ENCODE measurements around the gene FGD3.

FGD3 gene

GRCh38 chr9:93032545-93032944 lies 85.2 kb downstream of the FGD3 start:
- Histone ChIP-seq H3K36me3 (ENCODE audit: insufficient read depth) (no peaks in the 10 kb centered on the region), H3K4me3 (IDR thresholded peaks at IDR 0.05; ENCODE audit: insufficient read depth, low read depth, low read length) (no peak overlapping the region), H3K27me3 (ENCODE audit: insufficient read depth, low read depth) (no peaks in the 10 kb centered on the region), H3K4me1 (ENCODE audit: low read depth, poor library complexity, severe bottlenecking) (no peaks in the 10 kb centered on the region), H3K27ac (no peak overlapping the region), H3K4me2 (no peak overlapping the region), H4K20me1 (ENCODE audit: insufficient read depth) (no peaks in the 10 kb centered on the region), H3K9ac (no peak overlapping the region), H2AFZ (ENCODE audit: low read depth) (no peak overlapping the region), H3K79me2 (ENCODE audit: insufficient read depth, low read depth) (no peaks in the 10 kb centered on the region)
- no peak for TF ChIP-seq CTCF (conservative IDR thresholded peaks at IDR 0.05; ENCODE audit: low read depth, low read length)

DNA sequence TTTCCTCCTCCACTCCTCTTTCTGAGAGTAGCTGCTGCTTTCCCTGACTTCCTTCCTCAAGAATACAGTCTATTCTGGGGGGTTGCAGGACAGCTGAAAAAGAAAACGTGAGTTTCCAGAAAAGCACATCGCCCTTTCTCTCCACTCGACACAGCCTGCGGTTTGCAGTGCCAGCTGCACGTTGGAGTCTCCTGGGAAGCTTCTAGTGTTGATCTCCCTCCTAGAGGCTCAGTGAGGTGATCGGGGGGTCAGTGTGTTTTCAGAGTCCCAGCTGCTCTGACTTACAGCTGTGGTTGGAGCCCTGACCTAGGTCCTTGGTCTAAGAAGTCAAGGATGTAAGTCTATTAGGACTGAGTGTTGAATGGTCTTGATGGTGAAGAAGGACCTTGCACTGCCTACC lies 86.2 kb downstream of the FGD3 start:
- Histone ChIP-seq H3K79me2 (ENCODE audit: insufficient read depth, low read depth) (no peaks in the 10 kb centered on the region), H3K9ac (no peak overlapping the region), H4K20me1 (ENCODE audit: insufficient read depth) (no peaks in the 10 kb centered on the region), H3K4me2 (no peak overlapping the region), H3K36me3 (ENCODE audit: insufficient read depth) (no peaks in the 10 kb centered on the region), H3K4me1 (ENCODE audit: low read depth, poor library complexity, severe bottlenecking) (no peaks in the 10 kb centered on the region), H2AFZ (ENCODE audit: low read depth) (no peak overlapping the region), H3K27me3 (ENCODE audit: insufficient read depth, low read depth) (no peaks in the 10 kb centered on the region), H3K27ac (no peak overlapping the region), H3K4me3 (IDR thresholded peaks at IDR 0.05; ENCODE audit: insufficient read depth, low read depth, low read length) (no peak overlapping the region)
- no peak for TF ChIP-seq CTCF (conservative IDR thresholded peaks at IDR 0.05; ENCODE audit: low read depth, low read length)

GRCh38 chr9:93035106-93035660 lies 87.9 kb downstream of the FGD3 start:
- no peak overlapping the region for H3K4me2 ChIP-seq
- H3K79me2 ChIP-seq (ENCODE audit: insufficient read depth, low read depth): no peaks in the 10 kb centered on the region
- H3K4me3 ChIP-seq (IDR thresholded peaks at IDR 0.05; ENCODE audit: insufficient read depth, low read depth, low read length): no peak overlapping the region
- no peak overlapping the region for H3K27ac ChIP-seq
- H2AFZ ChIP-seq (ENCODE audit: low read depth): no peak overlapping the region
- no peaks in the 10 kb centered on the region for H3K4me1 ChIP-seq (ENCODE audit: low read depth, poor library complexity, severe bottlenecking)
- no peaks in the 10 kb centered on the region for H3K27me3 ChIP-seq (ENCODE audit: insufficient read depth, low read depth)
- H3K9ac ChIP-seq: no peak overlapping the region
- no peaks in the 10 kb centered on the region for H4K20me1 ChIP-seq (ENCODE audit: insufficient read depth)
- H3K36me3 ChIP-seq (ENCODE audit: insufficient read depth): no peaks in the 10 kb centered on the region
- no peak for TF ChIP-seq CTCF (conservative IDR thresholded peaks at IDR 0.05; ENCODE audit: low read depth, low read length)

DNA sequence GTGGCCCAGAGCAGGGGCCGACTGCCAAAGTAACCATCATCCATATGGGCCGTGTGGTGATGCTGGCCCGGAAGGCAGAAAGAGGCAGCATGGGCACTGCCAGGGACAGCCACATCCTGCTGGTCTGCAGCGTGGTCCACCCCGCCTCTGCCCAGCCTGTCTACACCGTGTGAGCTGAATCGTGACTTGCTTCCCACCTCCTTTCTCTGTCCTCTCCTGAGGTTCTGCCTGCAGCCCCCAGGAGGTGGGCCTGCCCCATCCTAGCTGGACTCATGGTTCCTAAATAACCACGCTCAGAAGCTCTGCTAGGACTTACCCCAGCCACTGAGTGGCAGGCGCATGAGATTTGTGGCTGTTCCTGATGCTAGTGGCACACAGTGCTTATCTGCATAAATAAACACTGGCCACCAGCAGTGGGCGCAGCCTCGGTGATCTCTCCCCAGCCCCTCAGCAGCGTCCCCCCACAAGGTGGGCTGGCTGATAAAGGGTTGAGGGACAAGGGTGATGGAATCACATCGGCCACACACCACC lies 88.6 kb downstream of the FGD3 start:
- no peaks in the 10 kb centered on the region for H3K27me3 ChIP-seq (ENCODE audit: insufficient read depth, low read depth)
- no peak for TF ChIP-seq CTCF (conservative IDR thresholded peaks at IDR 0.05; ENCODE audit: low read depth, low read length)

More for the DNA sequence above, 88.6 kb downstream of the FGD3 start:
- Histone ChIP-seq H2AFZ (ENCODE audit: low read depth) (no peak overlapping the region), H3K27ac (no peak overlapping the region), H3K9ac (no peak overlapping the region), H4K20me1 (ENCODE audit: insufficient read depth) (no peaks in the 10 kb centered on the region), H3K79me2 (ENCODE audit: insufficient read depth, low read depth) (no peaks in the 10 kb centered on the region), H3K4me2 (no peak overlapping the region), H3K36me3 (ENCODE audit: insufficient read depth) (no peaks in the 10 kb centered on the region), H3K4me1 (ENCODE audit: low read depth, poor library complexity, severe bottlenecking) (no peaks in the 10 kb centered on the region), H3K4me3 (IDR thresholded peaks at IDR 0.05; ENCODE audit: insufficient read depth, low read depth, low read length) (no peak overlapping the region)
